Measurements from ENCODE around the gene SUPT3H.
A peak's percentile ranks its signal among the peaks of the same experiment; 100 is the strongest.

SUPT3H gene

DNA sequence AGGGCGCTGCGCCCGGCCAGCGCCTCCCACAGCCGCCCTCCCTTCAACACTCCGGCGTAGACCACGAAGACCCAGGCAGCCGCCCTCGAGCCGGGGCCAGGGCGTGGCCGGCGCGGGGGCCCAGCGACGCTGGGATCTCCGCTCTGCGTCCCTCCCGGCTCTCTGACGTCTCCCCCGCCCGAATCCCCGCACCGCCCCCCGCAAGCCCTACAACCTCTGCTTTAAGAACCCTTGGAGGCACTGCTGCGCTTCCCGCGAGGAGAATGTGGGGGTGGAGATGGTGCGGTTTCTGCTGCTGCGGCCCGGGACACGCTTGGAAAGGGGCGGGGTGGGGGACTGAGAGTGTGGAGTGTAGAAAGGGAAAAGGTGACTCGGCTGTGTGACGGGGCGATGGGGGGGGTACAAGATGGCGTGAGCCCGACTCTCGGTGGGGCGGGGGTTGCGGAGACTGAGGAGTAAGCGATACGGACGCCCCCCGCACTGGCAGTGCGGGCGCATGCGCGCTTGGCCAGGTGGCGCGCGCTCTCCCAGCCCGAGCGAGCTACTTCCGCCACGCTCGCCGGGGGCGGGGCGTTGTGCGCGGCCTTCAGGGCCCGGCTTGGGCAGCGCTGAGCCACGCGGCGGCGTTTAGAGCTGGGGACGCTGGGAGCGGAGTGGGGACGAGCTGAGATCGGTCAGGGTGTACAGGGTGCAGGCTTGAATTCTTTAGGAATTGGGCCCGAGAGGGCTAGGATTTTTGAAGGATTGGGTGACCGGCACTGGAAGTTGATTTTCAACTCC, at the start of gene SUPT3H:
TSS of gene SUPT3H (minus strand) at position 381 of the 780 bp plus-strand sequence.
- H3K9me3 ChIP-seq (ENCODE audit: control insufficient read depth, insufficient read depth, low read length): no peaks in the 10 kb centered on the region

DNA sequence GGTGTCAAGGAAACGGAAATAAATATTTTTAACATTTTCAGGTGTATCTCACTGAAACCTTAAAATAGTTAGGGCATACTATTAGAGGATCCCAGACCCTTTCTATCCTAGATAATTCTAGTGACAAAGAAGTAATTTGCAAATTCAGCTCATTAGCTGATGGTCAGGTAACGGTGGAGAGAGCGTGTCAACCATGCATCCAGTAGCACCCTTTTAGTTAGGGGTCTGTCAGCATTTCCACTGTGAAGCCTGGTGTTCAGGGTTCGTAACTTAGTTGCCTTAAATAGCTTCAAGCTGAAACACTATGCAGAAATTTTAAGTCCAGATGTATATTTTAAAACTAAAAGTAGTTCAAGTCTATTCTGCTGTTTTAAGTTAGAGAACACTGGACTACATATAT, 48.5 kb upstream of the SUPT3H start:
- H3K36me3 ChIP-seq (ENCODE audit: control insufficient read depth, insufficient read depth, low read length): no peaks in the 10 kb centered on the region
- peaks cover 3% of the 10 kb centered on the region; the same call in 1 of the 2 replicates for H3K4me1 ChIP-seq (ENCODE audit: control insufficient read depth, insufficient read depth, low read length)
- no peak overlapping the region for H3K9ac ChIP-seq (ENCODE audit: low read depth, low read length)
- H3K27ac ChIP-seq (ENCODE audit: low read depth, low read length): no peak overlapping the region
- no peaks in the 10 kb centered on the region for H3K9me3 ChIP-seq (ENCODE audit: control insufficient read depth, insufficient read depth, low read length)
- H3K4me3 ChIP-seq (ENCODE audit: low read depth, low read length): no peak overlapping the region
- H3K27me3 ChIP-seq (ENCODE audit: control insufficient read depth, insufficient read depth, low read length): peaks cover 52% of the 10 kb centered on the region

More for the DNA sequence above, at the start of gene SUPT3H:
- Histone ChIP-seq H3K36me3 (ENCODE audit: control insufficient read depth, insufficient read depth, low read length) (no peaks in the 10 kb centered on the region), H3K27me3 (ENCODE audit: control insufficient read depth, insufficient read depth, low read length) (no peaks in the 10 kb centered on the region), H3K9ac (ENCODE audit: low read depth, low read length) (peak within 1 kb of the TSS; percentile 95), H3K27ac (ENCODE audit: low read depth, low read length) (peak within 1 kb of the TSS; percentile 96), H3K4me1 (ENCODE audit: control insufficient read depth, insufficient read depth, low read length) (peaks cover 7% of the 10 kb centered on the region), H3K4me3 (ENCODE audit: low read depth, low read length) (peak within 1 kb of the TSS; percentile 82)

GRCh38 chr6:45424451-45424861, 46.7 kb upstream of the SUPT3H start:
- H3K36me3 ChIP-seq (ENCODE audit: control insufficient read depth, insufficient read depth, low read length): no peaks in the 10 kb centered on the region
- no peak overlapping the region for H3K27ac ChIP-seq (ENCODE audit: low read depth, low read length)
- no peak overlapping the region for H3K9ac ChIP-seq (ENCODE audit: low read depth, low read length)
- peaks cover 70% of the 10 kb centered on the region for H3K27me3 ChIP-seq (ENCODE audit: control insufficient read depth, insufficient read depth, low read length)
- H3K4me1 ChIP-seq (ENCODE audit: control insufficient read depth, insufficient read depth, low read length): peaks cover 16% of the 10 kb centered on the region
- 0 out of 2 replicates have a peak overlapping the region, but pooled peaks have one; percentile 70 for H3K4me3 ChIP-seq (ENCODE audit: low read depth, low read length)
- no peaks in the 10 kb centered on the region for H3K9me3 ChIP-seq (ENCODE audit: control insufficient read depth, insufficient read depth, low read length)

DNA sequence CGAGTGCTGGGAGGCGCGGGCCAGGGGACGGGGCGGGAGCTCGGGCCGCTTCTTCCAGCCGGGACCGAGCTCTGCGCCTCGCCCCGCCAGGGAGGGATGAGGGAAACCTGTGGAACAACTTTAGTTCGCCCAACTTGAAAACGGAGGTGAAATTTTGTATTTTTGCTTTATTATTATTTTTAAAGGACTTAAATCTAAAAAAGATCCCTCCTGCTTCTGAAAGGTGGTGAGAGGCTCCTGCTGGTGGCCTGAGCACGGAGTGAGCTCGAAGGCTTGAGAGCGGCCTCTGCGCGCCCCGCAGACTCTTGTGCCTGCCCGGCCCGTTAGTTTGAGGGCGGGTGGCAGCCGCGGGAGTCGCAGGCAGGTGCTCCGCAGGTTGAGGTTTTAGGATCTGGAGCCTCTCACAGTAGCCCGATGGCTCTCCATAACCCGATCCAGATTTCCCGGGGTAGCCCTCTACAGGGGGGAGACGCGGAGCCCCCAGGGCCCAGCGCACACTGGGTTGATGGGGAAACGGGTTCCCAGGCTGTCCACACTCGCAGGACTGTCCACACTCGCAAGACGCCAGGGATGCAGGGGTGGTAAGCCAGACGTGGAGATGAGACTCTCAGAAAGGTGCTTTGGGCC, 46.2 kb upstream of the SUPT3H start:
- H3K27me3 ChIP-seq (ENCODE audit: control insufficient read depth, insufficient read depth, low read length): peaks cover 76% of the 10 kb centered on the region
- H3K36me3 ChIP-seq (ENCODE audit: control insufficient read depth, insufficient read depth, low read length): no peaks in the 10 kb centered on the region
- H3K9ac ChIP-seq (ENCODE audit: low read depth, low read length): no peak overlapping the region
- peaks cover 19% of the 10 kb centered on the region for H3K4me1 ChIP-seq (ENCODE audit: control insufficient read depth, insufficient read depth, low read length)
- H3K9me3 ChIP-seq (ENCODE audit: control insufficient read depth, insufficient read depth, low read length): no peaks in the 10 kb centered on the region
- H3K27ac ChIP-seq (ENCODE audit: low read depth, low read length): no peak overlapping the region
- H3K4me3 ChIP-seq (ENCODE audit: low read depth, low read length): peak overlapping the region; percentile 70

- no peaks in the 10 kb centered on the region for H3K36me3 ChIP-seq (ENCODE audit: control insufficient read depth, insufficient read depth, low read length)
- peak overlapping the region; percentile 36; the same call in 1 of the 2 replicates for H3K9ac ChIP-seq (ENCODE audit: low read depth, low read length)
- peaks cover 82% of the 10 kb centered on the region for H3K27me3 ChIP-seq (ENCODE audit: control insufficient read depth, insufficient read depth, low read length)
- H3K4me1 ChIP-seq (ENCODE audit: control insufficient read depth, insufficient read depth, low read length): peaks cover 19% of the 10 kb centered on the region
- no peaks in the 10 kb centered on the region for H3K9me3 ChIP-seq (ENCODE audit: control insufficient read depth, insufficient read depth, low read length)
- peak overlapping the region; percentile 70 for H3K4me3 ChIP-seq (ENCODE audit: low read depth, low read length)
- H3K27ac ChIP-seq (ENCODE audit: low read depth, low read length): no peak overlapping the region
Measured at GRCh38 chr6:45423111-45423823, 45.5 kb upstream of the SUPT3H start.

DNA sequence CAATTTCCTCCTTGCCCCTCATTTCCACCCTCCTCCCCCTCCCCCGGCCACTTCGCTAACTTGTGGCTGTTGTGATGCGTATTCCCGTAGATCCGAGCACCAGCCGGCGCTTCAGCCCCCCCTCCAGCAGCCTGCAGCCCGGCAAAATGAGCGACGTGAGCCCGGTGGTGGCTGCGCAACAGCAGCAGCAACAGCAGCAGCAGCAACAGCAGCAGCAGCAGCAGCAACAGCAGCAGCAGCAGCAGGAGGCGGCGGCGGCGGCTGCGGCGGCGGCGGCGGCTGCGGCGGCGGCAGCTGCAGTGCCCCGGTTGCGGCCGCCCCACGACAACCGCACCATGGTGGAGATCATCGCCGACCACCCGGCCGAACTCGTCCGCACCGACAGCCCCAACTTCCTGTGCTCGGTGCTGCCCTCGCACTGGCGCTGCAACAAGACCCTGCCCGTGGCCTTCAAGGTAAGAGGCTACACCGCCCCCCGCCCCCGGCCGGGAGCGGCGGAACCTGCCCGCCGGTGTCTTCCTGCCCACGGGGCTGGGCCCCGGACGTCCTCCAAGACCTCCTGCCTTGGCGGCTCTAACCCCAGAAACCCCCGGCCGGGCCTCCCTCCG, 44.9 kb upstream of the SUPT3H start:
- peak overlapping the region; percentile 70 for H3K4me3 ChIP-seq (ENCODE audit: low read depth, low read length)
- no peak overlapping the region for H3K27ac ChIP-seq (ENCODE audit: low read depth, low read length)
- peak overlapping the region; percentile 36; the same call in 1 of the 2 replicates for H3K9ac ChIP-seq (ENCODE audit: low read depth, low read length)
- no peaks in the 10 kb centered on the region for H3K9me3 ChIP-seq (ENCODE audit: control insufficient read depth, insufficient read depth, low read length)
- no peaks in the 10 kb centered on the region for H3K36me3 ChIP-seq (ENCODE audit: control insufficient read depth, insufficient read depth, low read length)
- peaks cover 19% of the 10 kb centered on the region for H3K4me1 ChIP-seq (ENCODE audit: control insufficient read depth, insufficient read depth, low read length)
- H3K27me3 ChIP-seq (ENCODE audit: control insufficient read depth, insufficient read depth, low read length): peaks cover 89% of the 10 kb centered on the region

DNA sequence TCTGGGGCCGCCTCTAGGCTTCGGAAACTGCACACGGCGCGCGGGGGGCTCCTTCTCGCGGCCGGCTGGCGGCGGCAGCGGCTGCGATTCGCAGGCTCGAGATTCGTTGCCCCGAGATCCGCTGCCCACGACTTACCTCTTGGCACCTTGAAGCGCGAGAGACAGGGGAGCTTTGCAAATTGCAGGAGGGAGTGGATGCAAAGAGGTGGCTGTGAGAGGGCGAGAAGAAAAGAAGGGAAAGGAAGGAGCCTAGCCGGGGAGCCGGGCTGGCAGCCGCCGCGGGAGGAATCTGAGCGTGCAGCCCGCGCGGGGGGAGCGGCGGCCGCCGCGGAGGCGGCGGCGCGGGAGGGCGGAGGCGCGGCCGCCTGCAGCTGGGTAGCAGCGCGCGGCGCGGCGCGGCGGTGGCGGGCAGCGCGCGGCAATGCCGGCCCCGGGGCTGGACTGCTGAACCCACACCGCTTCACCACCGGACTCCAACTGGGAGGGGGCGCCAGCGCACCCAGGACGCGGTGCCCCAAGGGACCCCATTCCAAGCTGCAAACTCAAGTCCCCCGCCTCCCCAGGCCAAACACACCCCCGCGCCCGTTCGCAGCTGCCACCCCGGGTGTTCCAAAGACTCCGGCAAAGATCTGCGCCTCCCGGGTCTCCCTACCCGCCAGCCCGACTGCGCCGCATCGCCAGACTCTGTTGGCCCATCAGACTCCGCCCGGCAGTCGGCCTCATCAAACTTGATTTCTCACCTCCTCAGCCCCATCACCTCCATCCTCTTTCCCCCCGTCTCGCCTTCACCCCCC, 44.2 kb upstream of the SUPT3H start:
- Histone ChIP-seq H3K27me3 (ENCODE audit: control insufficient read depth, insufficient read depth, low read length) (peaks cover 96% of the 10 kb centered on the region), H3K9me3 (ENCODE audit: control insufficient read depth, insufficient read depth, low read length) (no peaks in the 10 kb centered on the region), H3K36me3 (ENCODE audit: control insufficient read depth, insufficient read depth, low read length) (no peaks in the 10 kb centered on the region), H3K4me1 (ENCODE audit: control insufficient read depth, insufficient read depth, low read length) (peaks cover 19% of the 10 kb centered on the region), H3K9ac (ENCODE audit: low read depth, low read length) (no peak overlapping the region), H3K4me3 (ENCODE audit: low read depth, low read length) (peak overlapping the region; percentile 70), H3K27ac (ENCODE audit: low read depth, low read length) (no peak overlapping the region)

DNA sequence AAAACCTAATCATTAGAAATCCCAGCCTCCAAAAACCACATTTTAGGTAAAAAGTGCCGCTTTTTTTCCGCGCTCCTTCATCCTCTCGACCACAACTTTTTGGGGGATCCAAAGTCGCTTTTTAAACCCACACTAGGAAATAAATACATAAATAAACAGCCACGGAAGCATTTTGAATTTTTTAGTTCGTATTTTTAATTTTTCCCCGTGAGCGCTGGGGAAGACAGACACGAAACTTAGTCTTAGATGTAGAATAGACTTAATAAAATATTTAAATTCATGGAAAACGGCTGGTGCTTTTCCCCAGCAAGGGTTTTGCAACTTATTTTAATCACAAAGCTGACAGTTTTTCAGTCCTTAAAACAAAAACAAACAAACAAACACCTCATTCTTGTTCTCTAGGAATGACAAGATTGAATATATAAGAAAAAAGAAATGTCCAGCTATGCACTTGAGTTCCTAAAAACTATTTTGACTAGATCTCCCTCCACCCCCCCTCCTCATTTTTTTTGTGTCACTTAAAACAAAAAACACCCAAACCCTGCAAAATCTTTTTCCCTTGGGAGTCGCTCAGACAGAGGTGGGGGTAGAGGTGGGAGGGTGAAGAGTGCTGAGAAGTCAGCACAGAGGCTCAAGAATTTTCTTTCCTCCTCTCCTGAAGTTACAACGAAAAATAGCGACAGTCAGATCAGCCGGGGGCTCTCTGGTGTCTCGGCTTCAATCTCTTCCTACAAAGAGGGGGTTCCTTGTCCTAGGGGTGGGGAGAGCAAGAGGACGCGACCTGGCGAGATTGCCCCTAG, 43.4 kb upstream of the SUPT3H start:
- H3K4me1 ChIP-seq (ENCODE audit: control insufficient read depth, insufficient read depth, low read length): peaks cover 23% of the 10 kb centered on the region
- peak overlapping the region; percentile 70 for H3K4me3 ChIP-seq (ENCODE audit: low read depth, low read length)
- no peaks in the 10 kb centered on the region for H3K36me3 ChIP-seq (ENCODE audit: control insufficient read depth, insufficient read depth, low read length)
- H3K9me3 ChIP-seq (ENCODE audit: control insufficient read depth, insufficient read depth, low read length): no peaks in the 10 kb centered on the region
- H3K27ac ChIP-seq (ENCODE audit: low read depth, low read length): no peak overlapping the region
- no peak overlapping the region for H3K9ac ChIP-seq (ENCODE audit: low read depth, low read length)
- H3K27me3 ChIP-seq (ENCODE audit: control insufficient read depth, insufficient read depth, low read length): peaks cover 93% of the 10 kb centered on the region

- Histone ChIP-seq H3K9me3 (ENCODE audit: control insufficient read depth, insufficient read depth, low read length) (no peaks in the 10 kb centered on the region), H3K4me3 (ENCODE audit: low read depth, low read length) (peak overlapping the region; percentile 70), H3K27me3 (ENCODE audit: control insufficient read depth, insufficient read depth, low read length) (peaks cover 89% of the 10 kb centered on the region), H3K9ac (ENCODE audit: low read depth, low read length) (no peak overlapping the region), H3K27ac (ENCODE audit: low read depth, low read length) (no peak overlapping the region), H3K36me3 (ENCODE audit: control insufficient read depth, insufficient read depth, low read length) (no peaks in the 10 kb centered on the region), H3K4me1 (ENCODE audit: control insufficient read depth, insufficient read depth, low read length) (peaks cover 23% of the 10 kb centered on the region)
Measured at GRCh38 chr6:45420083-45420908, 42.6 kb upstream of the SUPT3H start.

Data from HUES48 (cell line).